Epithelial cell of proximal tubule (primary cell): ENCODE measurements around the gene SPOCK1. TPM values are rescaled to one million over a fixed set of nuclear protein-coding genes. Genes with fewer than 3 reads are reported as not detected.

Experiments
- DNase-seq: peaks from one replicate; pipeline ENCODE4 v3.0.0-alpha.2; 2011; ENCODE audit warnings: low read depth
- H3K4me3 ChIP-seq: 2 replicates; pipeline ENCODE4 v1.5.1; 2011; ENCODE audit warnings: low read depth, mild to moderate bottlenecking, low read length
- CTCF ChIP-seq: conservative IDR thresholded peaks from 2 replicates; pipeline ENCODE4 v1.5.1; 2012; ENCODE audit warnings: low read depth, mild to moderate bottlenecking, low read length
- total RNA-seq: library from RNA; depleted of rRNA; stranded (reverse); fragments of >200 nt; gene quantifications from 2 replicates; pipeline ENCODE4 v1.2.3, GENCODE V29; 2015

SPOCK1 gene
- total RNA-seq, 1 donor from 2014 or later = 31.4 TPM

DNA sequence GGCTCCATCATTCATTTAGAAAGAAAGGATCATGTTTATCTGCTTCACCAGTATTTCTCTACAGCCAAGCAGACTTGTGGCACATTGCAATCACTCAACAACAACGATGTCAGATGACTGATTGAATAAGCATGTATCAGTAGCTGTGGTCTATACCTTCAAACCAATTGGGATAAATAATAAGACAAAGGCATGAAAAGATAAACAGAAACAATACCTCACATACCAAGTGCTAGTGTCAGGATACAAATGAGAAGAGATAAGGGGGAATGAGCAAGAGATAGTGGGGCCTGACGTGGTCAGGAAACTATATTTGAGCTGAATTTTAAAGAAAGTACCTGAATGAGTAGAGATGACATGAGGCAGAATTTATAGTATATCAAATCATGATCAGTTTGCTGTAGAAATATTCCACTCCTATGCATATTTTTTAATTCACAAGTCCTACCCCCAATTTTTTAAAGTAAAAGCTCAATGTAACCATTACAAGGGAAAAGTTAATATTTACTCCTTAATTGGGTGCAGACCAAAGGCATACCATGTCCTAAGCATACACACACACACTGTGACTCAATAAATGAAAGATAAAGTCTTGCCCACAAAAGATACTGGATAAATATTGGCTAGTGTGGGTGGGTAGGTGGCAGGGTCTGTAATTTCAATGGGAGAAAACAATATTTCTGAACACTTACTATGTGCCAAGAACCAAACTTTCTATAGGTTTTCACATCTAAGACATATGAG lies 284.5 kb downstream of the SPOCK1 start:
- no peak for DNase-seq
- no peak for TF ChIP-seq CTCF

GRCh38 chr5:137212471-137212870 lies 286.7 kb downstream of the SPOCK1 start:
- no peak for TF ChIP-seq CTCF
- DNase-seq = no peak
- no peak overlapping the region for H3K4me3 ChIP-seq

More for the DNA sequence above, 284.5 kb downstream of the SPOCK1 start:
- H3K4me3 ChIP-seq = no peak overlapping the region

DNA sequence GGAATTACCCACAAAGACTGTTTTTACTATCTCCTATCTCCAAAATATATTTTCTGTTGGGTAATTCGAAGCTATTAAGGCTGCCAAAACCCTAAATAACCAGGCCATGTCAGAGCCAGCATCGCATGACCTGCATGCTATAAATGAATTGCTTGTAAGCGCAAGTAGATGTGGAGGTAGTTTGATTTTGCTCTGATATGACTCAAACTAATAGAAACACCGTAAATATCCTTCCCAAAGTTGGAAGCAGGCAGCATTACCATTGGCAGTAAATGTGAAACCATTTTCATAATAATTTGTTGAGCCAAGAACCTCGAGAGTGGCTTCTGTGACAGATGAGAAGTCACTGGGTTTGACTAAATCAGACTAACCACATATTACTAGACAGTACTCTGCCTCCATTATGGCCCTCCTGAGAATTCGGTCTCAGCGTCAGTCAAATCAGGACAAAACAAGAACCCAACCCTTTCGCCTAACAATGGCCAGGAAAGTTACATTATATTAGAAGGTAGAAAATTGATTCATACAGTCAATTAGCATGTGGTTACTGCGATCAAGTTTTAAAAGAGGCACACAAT lies 289.8 kb downstream of the SPOCK1 start:
- DNase-seq = no peak
- no peak for TF ChIP-seq CTCF
- no peak overlapping the region for H3K4me3 ChIP-seq

DNA sequence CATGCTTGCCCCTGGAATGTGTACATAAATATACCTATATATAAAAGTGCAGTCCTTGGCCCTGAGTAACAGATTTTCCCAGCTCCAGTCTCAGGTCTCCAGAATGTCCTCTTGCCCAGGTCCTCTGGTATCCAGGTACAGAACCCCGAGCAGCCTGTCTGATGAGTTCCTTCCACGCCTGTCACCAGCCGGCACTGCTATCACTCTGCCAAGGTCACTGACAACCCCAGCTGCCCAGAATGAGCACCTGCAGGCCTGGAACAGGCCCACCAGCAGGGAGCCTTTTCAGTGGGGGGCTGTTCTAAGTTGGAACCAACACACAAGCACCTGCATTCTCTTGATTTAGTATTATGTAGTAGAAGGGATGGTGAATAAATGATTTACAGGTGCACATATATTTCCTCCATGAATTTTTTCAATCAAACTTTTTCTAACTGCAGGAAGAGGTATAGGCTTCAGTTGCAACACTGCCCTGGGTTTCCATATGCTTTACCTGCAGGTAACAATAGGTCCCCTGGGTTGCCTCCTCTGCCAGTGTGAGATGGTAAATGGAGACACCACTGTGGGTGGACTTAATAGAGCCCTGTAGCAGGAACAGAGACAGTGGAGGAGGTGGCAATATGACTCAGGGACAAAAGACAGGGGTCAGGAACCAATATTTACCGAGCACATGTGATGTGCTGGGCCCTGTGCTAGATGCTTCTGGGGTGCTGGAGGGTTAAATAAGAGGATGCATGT lies 291.9 kb downstream of the SPOCK1 start:
- H3K4me3 ChIP-seq = no peak overlapping the region
- DNase-seq = no peak
- TF ChIP-seq CTCF = no peak

DNA sequence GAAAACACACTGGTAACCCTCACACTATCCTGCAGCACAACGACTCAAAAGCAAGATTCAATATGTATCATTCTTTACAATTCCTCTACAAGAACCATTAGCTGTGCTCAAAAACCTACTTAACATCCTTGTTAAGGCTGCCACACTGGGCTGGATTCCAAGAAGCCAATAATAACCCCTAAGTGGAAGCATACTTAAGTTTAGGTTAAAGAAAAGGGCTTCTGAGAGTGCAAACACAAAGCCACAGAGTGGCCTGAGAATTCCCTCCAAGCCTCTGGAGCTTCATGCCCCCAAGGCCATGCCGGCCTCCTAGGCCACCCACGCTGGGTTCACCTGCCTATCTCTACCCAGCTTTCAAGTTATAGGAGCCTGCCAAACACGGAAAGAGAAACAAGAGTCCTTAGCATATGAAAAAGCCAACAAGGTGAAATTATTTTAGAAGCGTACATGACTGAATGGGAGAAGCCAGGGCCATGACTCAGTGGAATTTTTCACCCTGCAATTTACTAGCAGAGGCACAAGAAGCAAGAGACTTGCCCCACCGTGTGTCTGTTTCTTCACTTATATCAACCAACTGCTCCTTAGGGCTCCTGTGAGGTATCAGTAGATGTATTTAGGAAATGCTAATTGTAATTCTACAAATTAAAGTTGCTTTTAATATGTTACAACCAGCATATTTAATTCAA lies 293.0 kb downstream of the SPOCK1 start:
- no peak for TF ChIP-seq CTCF
- H3K4me3 ChIP-seq = no peak overlapping the region
- DNase-seq = no peak

- DNase-seq = no peak
- no peak for TF ChIP-seq CTCF
- no peak overlapping the region for H3K4me3 ChIP-seq
Observed at GRCh38 chr5:137205231-137206027, 293.7 kb downstream of the SPOCK1 start.
